A549 (cell line): ENCODE measurements around the gene TMA7B. TPM values are rescaled to one million over a fixed set of nuclear protein-coding genes. Genes with fewer than 3 reads are reported as not detected.

ENCODE experiments used
- ATAC-seq, 2 experiments: fragments of 200-7000 bp in 1 of 2; fragments of >200 bp in 1 of 2; cut with Nextera tagmentation in 1 of 2; cut with Tn5 transposase in 1 of 2; 3 replicates each; pipeline versions ENCODE4 v1.8.0 to v1.9.1; 2018 to 2020; ENCODE audit warnings: mild to moderate bottlenecking in 1 of 2, moderate library complexity in 1 of 2
- CTCF ChIA-PET: fragments of 300-600 bp; sonication (Branson Sonifier 250); formaldehyde crosslinking; extraction: SDS; loops from one replicate; lab custom pipeline; 2021; ENCODE audit warnings: antibody characterized with exemption, inconsistent platforms; lab: Yijun Ruan, JAX
- POLR2A ChIA-PET: fragments of 350-600 bp; formaldehyde crosslinking; extraction: SDS; loops from one replicate; lab custom pipeline; 2021; ENCODE audit warnings: antibody characterized with exemption, inconsistent platforms; lab: Yijun Ruan, JAX
- DNase-seq, 2 experiments: peaks; one replicate each; pipeline versions ENCODE4 v3.0.0 to v3.0.0-alpha.2; 2011 to 2016; ENCODE audit warnings: low read depth in 1 of 2, low spot score in 1 of 2
- FAIRE-seq: peaks from 2 replicates; lab custom pipeline; 2011; peaks lifted over from hg19 to GRCh38; lab: Jason Lieb, UNC
- H3K27ac ChIP-seq, 2 experiments: fragments of >200 bp; sonication (Bioruptor Twin); formaldehyde crosslinking; 3 replicates each; pipeline ENCODE4 v1.5.1; 2016 to 2017
- H3K4me1 ChIP-seq: fragments of >200 bp; sonication (Bioruptor Twin); formaldehyde crosslinking; 3 replicates; pipeline ENCODE4 v1.6.1; 2016
- H3K4me2 ChIP-seq: fragments of >200 bp; sonication (Bioruptor Twin); formaldehyde crosslinking; 3 replicates; pipeline ENCODE4 v1.6.1; 2016
- H3K4me3 ChIP-seq: fragments of >200 bp; sonication (Bioruptor Twin); formaldehyde crosslinking; 3 replicates; pipeline ENCODE4 v1.5.1; 2016
- H3K9me3 ChIP-seq: fragments of >200 bp; sonication (Bioruptor Twin); formaldehyde crosslinking; 3 replicates; pipeline ENCODE4 v1.6.1; 2016
- ATOH8 ChIP-seq: fragments of 250-450 bp; sonication (Bioruptor Pico); IDR thresholded peaks from 2 replicates; pipeline ENCODE4 v1.5.0; 2020; ENCODE audit warnings: low read depth, mild to moderate bottlenecking, moderate library complexity
- CBX2 ChIP-seq: fragments of 200-600 bp; sonication (generic); IDR thresholded peaks from 2 replicates; pipeline ENCODE4 v1.6.1; 2016; ENCODE audit warnings: low read depth, mild to moderate bottlenecking, borderline replicate concordance
- CHD4 ChIP-seq: fragments of 200-600 bp; sonication (generic); IDR thresholded peaks from 2 replicates; pipeline ENCODE4 v1.6.1; 2016; ENCODE audit warnings: antibody characterized with exemption, mild to moderate bottlenecking, borderline replicate concordance
- EP300 ChIP-seq, 2 experiments: fragments of >200 bp; sonication (Bioruptor Twin); formaldehyde crosslinking; IDR thresholded peaks; 2 replicates in 1 of 2; 3 replicates in 1 of 2; pipeline ENCODE4 v1.6.1; 2016 to 2017
- FOSB ChIP-seq: fragments of 250-450 bp; sonication (Bioruptor Pico); IDR thresholded peaks from 2 replicates; pipeline ENCODE4 v1.5.0; 2020; ENCODE audit warnings: mild to moderate bottlenecking, moderate library complexity
- FOXS1 ChIP-seq: fragments of 250-450 bp; sonication (Bioruptor Pico); IDR thresholded peaks from 2 replicates; pipeline ENCODE4 v1.5.0; 2020; ENCODE audit warnings: mild to moderate bottlenecking, moderate library complexity
- HEYL ChIP-seq: fragments of 250-450 bp; sonication (Bioruptor Pico); IDR thresholded peaks from 2 replicates; pipeline ENCODE4 v1.8.0; 2021; ENCODE audit warnings: mild to moderate bottlenecking, moderate library complexity
- HOXA7 ChIP-seq: fragments of 250-450 bp; sonication (Bioruptor Pico); IDR thresholded peaks from 2 replicates; pipeline ENCODE4 v1.5.0; 2020; ENCODE audit warnings: mild to moderate bottlenecking, moderate library complexity
- HOXB13 ChIP-seq: fragments of 250-450 bp; sonication (Bioruptor Pico); IDR thresholded peaks from 2 replicates; pipeline ENCODE4 v1.5.0; 2020; ENCODE audit warnings: low read depth, mild to moderate bottlenecking, moderate library complexity
- JUN ChIP-seq, 2 experiments: fragments of >200 bp; sonication (Bioruptor Twin); formaldehyde crosslinking; IDR thresholded peaks; 2 replicates in 1 of 2; 3 replicates in 1 of 2; pipeline ENCODE4 v1.6.1; 2016 to 2017
- MAFK ChIP-seq: fragments of 450-650 bp; IDR thresholded peaks from 2 replicates; pipeline ENCODE4 v1.6.1; 2014; ENCODE audit not compliant: partially characterized antibody
- NR3C1 ChIP-seq: fragments of >200 bp; sonication (Bioruptor Twin); formaldehyde crosslinking; IDR thresholded peaks from 3 replicates; pipeline ENCODE4 v1.6.1; 2017
- PBX3 ChIP-seq: IDR thresholded peaks from 2 replicates; pipeline ENCODE4 v1.6.1; 2012
- PHF8 ChIP-seq: fragments of 200-600 bp; sonication (generic); IDR thresholded peaks from 2 replicates; pipeline ENCODE4 v1.6.1; 2016; ENCODE audit warnings: low read depth, mild to moderate bottlenecking, antibody characterized with exemption, moderate library complexity, borderline replicate concordance
- SMC3 ChIP-seq: fragments of >200 bp; sonication (Bioruptor Twin); formaldehyde crosslinking; IDR thresholded peaks from 3 replicates; pipeline ENCODE4 v1.6.1; 2018; ENCODE audit warnings: inconsistent platforms
- SREBF2 ChIP-seq: fragments of 450-650 bp; IDR thresholded peaks from 2 replicates; pipeline ENCODE4 v1.6.1; 2014; ENCODE audit warnings: mild to moderate bottlenecking, moderate library complexity
- TFCP2L1 ChIP-seq: fragments of 250-450 bp; sonication (Bioruptor Pico); IDR thresholded peaks from 2 replicates; pipeline ENCODE4 v1.5.0; 2021; ENCODE audit warnings: mild to moderate bottlenecking
- ZC3H11A ChIP-seq: fragments of 450-650 bp; IDR thresholded peaks from 2 replicates; pipeline ENCODE4 v1.6.1; 2014; ENCODE audit warnings: antibody characterized with exemption, mild to moderate bottlenecking
- ZFP36 ChIP-seq: fragments of 450-650 bp; IDR thresholded peaks from 2 replicates; pipeline ENCODE4 v1.6.1; 2014; ENCODE audit warnings: borderline replicate concordance; ENCODE audit not compliant: partially characterized antibody
- ZNF302 ChIP-seq: fragments of 250-450 bp; sonication (Bioruptor Pico); IDR thresholded peaks from 2 replicates; pipeline ENCODE4 v1.9.0; 2021; ENCODE audit warnings: inconsistent platforms, mild to moderate bottlenecking, moderate library complexity
- WGBS: methylation state at CpG from one replicate; pipeline ENCODE4 v1.1.6; 2017; ENCODE audit errors: missing lambda C conversion rate; 5-methylcytosine and 5-hydroxymethylcytosine counted together
- polyA plus RNA-seq, 4 experiments: library from polyadenylated mRNA; depleted of rRNA in 3 of 4; stranded (reverse); fragments of >200 nt; fragmentation: RNase III in 1 of 4; extraction: RNeasy Plus Mini Kit Qiagen cat#74134 plus additional on column Dnase treatment in 1 of 4; gene quantifications; 2 replicates in 3 of 4; 3 replicates in 1 of 4; pipeline ENCODE4 v1.2.3, GENCODE V29; 2011 to 2017
- TF ChIP-seq, protein P1 (sequence below): fragments of 150-350 bp; IDR thresholded peaks from 2 replicates; pipeline ENCODE4 v1.6.1; 2014; ENCODE audit warnings: low read depth, mild to moderate bottlenecking, low read length
- TF ChIP-seq, protein P2 (sequence below): fragments of >200 bp; sonication (Bioruptor Twin); formaldehyde crosslinking; IDR thresholded peaks from 3 replicates; pipeline ENCODE4 v1.5.1; 2016
- TF ChIP-seq, protein P3 (sequence below): fragments of >200 bp; sonication (Bioruptor Twin); formaldehyde crosslinking; IDR thresholded peaks from 2 replicates; pipeline ENCODE4 v1.6.1; 2016
- TF ChIP-seq, protein P4 (sequence below): IDR thresholded peaks from 2 replicates; pipeline ENCODE4 v1.6.1; 2012; ENCODE audit warnings: low read depth, borderline replicate concordance

TMA7B gene
- polyA plus RNA-seq, 2 of the 4 experiments (the other 2 are of a cell fraction) = not detected

GRCh38 chr22:39985383-39986035, 25.3 kb downstream of the TMA7B start:
- TF ChIP-seq FOXS1 (no peak), EP300 (IDR thresholded peaks at IDR 0.05) (no peak), ZC3H11A (no peak), ZNF302 (CRISPR knock-in tag) (no peak), ATOH8 (no peak), HOXA7 (CRISPR knock-in tag) (no peak), MAFK (no peak)
- no peak overlapping the region for H3K4me2 ChIP-seq
- CTCF ChIA-PET = interaction anchor here (0.6 to 1.5 kb wide), 3 partner anchors 12 to 63 kb away, joined by 3 to 4 read pairs (median 3); no protein-coding TSS in a partner anchor
- FAIRE-seq (no peak), DNase-seq (no peak), ATAC-seq (no peak)
- WGBS = 50% methylated on average over 5 of the region's 7 CpGs
- H3K4me3 ChIP-seq = no peak overlapping the region
- H3K4me1 ChIP-seq = no peaks in the 10 kb centered on the region
- no peaks in the 10 kb centered on the region for H3K9me3 ChIP-seq
- H3K27ac ChIP-seq = no peak overlapping the region
- POLR2A ChIA-PET = no interaction called here

DNA sequence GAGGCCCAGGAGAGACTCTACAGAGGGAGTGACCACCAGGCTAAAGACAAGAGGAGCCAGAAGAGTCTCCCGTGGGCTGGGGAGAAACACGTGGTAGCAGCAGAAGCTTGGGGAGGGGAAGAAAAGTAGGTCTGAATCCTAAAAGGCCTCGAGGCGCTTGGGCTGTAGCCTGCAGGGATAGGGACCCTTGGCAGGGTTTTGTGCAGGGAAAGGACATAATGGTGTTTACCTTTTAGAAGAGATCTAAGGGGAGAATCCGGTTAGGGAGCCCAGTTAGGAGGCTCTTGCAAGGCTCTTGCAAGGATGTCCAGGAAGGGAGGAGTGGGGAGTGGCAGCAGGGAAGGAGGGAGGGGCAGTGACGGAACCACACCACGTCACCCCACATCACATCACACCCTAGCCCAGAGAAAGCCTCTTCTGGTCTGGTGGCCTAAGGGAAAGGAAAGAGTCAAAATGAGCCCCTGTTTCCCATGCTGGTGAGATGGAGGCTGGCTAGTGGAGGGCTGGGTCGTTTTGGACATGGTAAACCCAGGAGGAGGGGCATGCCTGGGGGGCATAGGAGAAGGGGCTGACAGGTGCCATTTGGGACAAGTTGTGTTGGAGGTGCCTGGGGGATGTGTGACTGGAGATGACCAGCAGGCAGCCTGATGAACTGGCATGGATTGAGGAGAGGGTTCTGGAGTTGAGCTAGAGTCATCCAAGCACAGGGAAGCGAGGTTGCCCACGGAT, 28.4 kb downstream of the TMA7B start:
- 55% methylated on average over 10 of the region's 10 CpGs for WGBS

GRCh38 chr22:39989633-39990032, 29.4 kb downstream of the TMA7B start:
- DNase-seq (no peak), FAIRE-seq (no peak), ATAC-seq (no peak)
- no peaks in the 10 kb centered on the region for H3K9me3 ChIP-seq
- CTCF ChIA-PET = interaction anchor here (1.2 kb wide), 1 partner anchor 35 kb away, joined by 5 read pairs; no protein-coding TSS in a partner anchor
- H3K4me1 ChIP-seq = no peaks in the 10 kb centered on the region; the same call in 2 of the 3 replicates
- H3K4me3 ChIP-seq = no peak overlapping the region
- 84% methylated on average over 6 of the region's 7 CpGs for WGBS
- no peak overlapping the region for H3K4me2 ChIP-seq
- POLR2A ChIA-PET = no interaction called here
- TF ChIP-seq HEYL (CRISPR knock-in tag) = no peak
- TF ChIP-seq SMC3 = no peak
- TF ChIP-seq, protein P1, sequence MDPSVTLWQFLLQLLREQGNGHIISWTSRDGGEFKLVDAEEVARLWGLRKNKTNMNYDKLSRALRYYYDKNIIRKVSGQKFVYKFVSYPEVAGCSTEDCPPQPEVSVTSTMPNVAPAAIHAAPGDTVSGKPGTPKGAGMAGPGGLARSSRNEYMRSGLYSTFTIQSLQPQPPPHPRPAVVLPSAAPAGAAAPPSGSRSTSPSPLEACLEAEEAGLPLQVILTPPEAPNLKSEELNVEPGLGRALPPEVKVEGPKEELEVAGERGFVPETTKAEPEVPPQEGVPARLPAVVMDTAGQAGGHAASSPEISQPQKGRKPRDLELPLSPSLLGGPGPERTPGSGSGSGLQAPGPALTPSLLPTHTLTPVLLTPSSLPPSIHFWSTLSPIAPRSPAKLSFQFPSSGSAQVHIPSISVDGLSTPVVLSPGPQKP = no peak
- TF ChIP-seq PHF8 = no peak
- no peak for TF ChIP-seq CBX2
- no peak for TF ChIP-seq SREBF2
- no peak for TF ChIP-seq FOSB
- TF ChIP-seq NR3C1 = no peak
- no peak for TF ChIP-seq HOXB13 (CRISPR knock-in tag)
- no peak for TF ChIP-seq ATOH8
- no peak for TF ChIP-seq FOXS1
- TF ChIP-seq, protein P2, sequence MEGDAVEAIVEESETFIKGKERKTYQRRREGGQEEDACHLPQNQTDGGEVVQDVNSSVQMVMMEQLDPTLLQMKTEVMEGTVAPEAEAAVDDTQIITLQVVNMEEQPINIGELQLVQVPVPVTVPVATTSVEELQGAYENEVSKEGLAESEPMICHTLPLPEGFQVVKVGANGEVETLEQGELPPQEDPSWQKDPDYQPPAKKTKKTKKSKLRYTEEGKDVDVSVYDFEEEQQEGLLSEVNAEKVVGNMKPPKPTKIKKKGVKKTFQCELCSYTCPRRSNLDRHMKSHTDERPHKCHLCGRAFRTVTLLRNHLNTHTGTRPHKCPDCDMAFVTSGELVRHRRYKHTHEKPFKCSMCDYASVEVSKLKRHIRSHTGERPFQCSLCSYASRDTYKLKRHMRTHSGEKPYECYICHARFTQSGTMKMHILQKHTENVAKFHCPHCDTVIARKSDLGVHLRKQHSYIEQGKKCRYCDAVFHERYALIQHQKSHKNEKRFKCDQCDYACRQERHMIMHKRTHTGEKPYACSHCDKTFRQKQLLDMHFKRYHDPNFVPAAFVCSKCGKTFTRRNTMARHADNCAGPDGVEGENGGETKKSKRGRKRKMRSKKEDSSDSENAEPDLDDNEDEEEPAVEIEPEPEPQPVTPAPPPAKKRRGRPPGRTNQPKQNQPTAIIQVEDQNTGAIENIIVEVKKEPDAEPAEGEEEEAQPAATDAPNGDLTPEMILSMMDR = no peak
- no peak for TF ChIP-seq PBX3
- TF ChIP-seq, protein P3, sequence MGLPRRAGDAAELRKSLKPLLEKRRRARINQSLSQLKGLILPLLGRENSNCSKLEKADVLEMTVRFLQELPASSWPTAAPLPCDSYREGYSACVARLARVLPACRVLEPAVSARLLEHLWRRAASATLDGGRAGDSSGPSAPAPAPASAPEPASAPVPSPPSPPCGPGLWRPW = no peak
- no peak for TF ChIP-seq ZFP36
- no peak overlapping the region for H3K27ac ChIP-seq

More for the DNA sequence above, 28.4 kb downstream of the TMA7B start:
- TF ChIP-seq NR3C1 (no peak), CHD4 (no peak), PHF8 (no peak), JUN (IDR thresholded peaks at IDR 0.05) (no peak), SREBF2 (no peak), TFCP2L1 (no peak), HEYL (CRISPR knock-in tag) (no peak)
- TF ChIP-seq, protein P4, sequence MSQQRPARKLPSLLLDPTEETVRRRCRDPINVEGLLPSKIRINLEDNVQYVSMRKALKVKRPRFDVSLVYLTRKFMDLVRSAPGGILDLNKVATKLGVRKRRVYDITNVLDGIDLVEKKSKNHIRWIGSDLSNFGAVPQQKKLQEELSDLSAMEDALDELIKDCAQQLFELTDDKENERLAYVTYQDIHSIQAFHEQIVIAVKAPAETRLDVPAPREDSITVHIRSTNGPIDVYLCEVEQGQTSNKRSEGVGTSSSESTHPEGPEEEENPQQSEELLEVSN = no peak
- TF ChIP-seq, all 56 proteins: peak for 0
- FAIRE-seq (no peak), ATAC-seq (no peak), DNase-seq (no peak)
- Histone ChIP-seq H3K9me3 (no peaks in the 10 kb centered on the region), H3K4me3 (no peak overlapping the region), H3K4me2 (no peak overlapping the region), H3K27ac (no peak overlapping the region), H3K4me1 (no peaks in the 10 kb centered on the region; the same call in 2 of the 3 replicates)
- POLR2A ChIA-PET = no interaction called here
- CTCF ChIA-PET = interaction anchor here (0.7 kb wide), 1 partner anchor 54 kb away, joined by 3 read pairs; no protein-coding TSS in a partner anchor
